COLO829 (cell line): Measurements from ENCODE around the gene MRPL53.
"Not testable (repeated sequence)": the region's sequence is repeated elsewhere in the genome, so short reads cannot be mapped to it uniquely, and the experiment has no call there.

ENCODE experiments used
- DNase-seq: peaks from one replicate; pipeline ENCODE4 v3.0.0; 2012; ENCODE audit warnings: low spot score

Gene MRPL53

DNA sequence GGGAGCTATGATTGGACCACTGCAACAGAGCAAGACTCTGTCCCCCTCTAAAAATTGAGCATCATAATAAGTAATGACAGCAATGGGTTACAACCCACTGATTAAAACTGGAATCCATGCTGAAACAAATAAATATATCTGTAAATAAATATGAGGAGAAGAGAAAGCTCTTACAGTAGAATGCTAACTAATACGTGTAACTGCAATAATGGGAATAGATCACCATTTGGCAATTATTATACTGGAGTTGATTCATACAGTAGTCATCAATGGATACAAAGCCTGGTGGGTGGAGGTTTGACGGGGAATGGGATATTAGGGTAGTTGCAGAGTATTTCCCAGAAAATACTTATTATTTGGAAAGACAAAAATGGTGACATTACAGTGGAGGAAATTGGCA is 23.7 kb downstream of the MRPL53 start:
- no peak for DNase-seq

- DNase-seq: no peak
These were observed 25.1 kb downstream of the MRPL53 start for GRCh38 chr2:74447230-74447999.

DNA sequence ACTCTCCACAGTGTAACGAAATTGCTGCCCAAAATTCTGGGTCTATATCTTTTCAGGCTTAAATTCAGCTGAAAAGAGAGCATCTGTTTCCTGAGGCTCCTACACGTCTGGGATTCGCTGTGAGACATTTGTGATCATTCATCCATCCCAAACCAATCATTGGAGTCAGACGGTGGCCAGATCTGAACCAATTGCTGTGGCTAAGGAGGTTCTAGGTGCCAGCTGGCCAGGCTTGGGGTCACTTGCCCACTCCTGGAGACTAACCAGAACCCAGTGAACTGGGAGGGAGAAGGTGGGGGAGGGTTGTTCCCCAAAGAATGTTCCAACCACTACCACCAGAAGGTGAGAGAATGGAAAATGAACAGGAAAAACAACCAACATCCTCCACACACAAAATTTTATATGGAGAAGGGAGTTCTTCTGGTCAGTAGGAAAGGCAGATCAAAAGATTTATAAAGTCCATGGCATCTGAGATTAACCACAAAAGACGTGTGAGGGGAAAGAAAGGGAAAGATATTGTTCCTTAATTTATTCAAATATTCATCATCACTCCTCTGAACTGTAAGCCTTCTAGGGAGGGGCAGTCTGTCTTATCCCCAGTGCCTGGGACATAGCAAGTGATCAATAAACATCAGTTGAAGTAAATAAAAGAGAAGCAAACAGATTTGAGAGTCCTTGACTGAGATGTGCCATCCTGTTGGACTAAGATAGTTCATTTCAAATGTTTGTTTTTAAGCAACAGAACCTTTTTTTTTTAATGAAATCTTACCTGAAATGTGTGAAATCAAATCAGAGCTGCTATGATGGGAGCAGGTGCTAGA is 27.8 kb downstream of the MRPL53 start:
- DNase-seq: no peak

DNA sequence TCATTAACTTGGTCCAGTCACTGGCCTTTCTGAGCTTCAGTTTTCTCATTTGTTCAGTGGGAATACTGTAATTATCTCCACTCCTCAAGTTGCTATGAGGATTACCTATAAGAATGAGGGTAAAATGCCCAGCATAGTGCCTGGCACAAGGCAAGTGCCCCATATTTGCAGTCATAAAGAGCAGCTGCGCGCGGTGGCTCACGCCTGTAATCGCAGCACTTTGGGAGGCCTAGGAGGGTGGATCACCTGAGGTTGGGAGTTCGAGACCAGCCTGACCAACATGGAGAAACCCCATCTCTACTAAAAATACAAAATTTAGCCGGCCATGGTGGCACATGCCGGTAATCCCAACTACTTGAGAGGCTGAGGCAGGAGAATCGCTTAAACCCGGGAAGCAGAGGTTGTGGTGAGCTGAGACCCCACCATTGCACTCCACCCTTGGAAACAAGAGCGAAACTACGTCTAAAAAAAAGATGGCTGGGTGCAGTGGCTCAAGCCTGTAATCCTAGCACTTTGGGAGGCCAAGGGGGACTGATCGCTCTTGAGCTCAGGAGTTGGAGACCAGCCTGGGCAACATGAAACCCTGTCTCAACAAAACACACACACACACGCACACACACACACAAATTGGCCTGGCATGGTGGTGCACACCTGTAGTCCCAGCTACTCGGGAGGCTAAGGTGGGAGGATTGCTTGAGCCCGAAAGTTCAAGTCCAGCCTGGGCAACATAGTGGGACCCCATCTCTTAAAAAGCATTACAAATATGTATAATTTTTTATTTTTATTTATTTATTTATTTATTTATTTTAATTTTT is 29.8 kb downstream of the MRPL53 start:
- not testable (repeated sequence) for DNase-seq

GRCh38 chr2:74441690-74442482 is 30.6 kb downstream of the MRPL53 start, which contains the start of gene RTKN:
Gene RTKN, minus strand, starts transcription at chr2:74441937. Its CDS starts 121 bp downstream, at chr2:74441816.
- DNase-seq: no peak

DNA sequence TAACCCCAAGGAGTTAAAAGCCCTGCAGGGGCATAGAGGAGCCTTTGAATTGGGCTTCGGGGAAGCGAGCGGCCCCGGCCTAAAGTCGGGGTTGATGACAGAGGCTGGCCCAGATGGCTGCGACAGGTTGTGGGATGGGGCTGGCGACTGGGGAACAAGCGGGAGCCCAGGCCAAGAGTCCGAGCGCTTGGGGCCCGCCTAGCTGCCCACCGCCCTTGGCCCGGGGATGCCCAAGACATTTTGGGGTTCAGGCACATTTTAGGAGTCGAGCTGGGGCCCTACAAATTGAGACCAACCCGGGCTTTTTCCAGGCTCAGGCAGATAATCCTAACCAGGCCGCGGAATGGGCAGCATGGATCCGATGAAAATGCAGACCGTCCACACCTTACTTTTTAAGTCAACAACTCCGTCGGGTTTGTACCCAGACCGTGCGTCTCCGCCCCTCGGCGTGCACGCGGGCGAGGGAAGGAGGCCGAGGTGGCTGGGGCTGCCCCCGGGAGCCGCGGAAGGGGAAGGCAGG is 31.2 kb downstream of the MRPL53 start:
- no peak for DNase-seq

- DNase-seq: peak; percentile 100
These were observed 31.9 kb downstream of the MRPL53 start for GRCh38 chr2:74440378-74441169.

DNA sequence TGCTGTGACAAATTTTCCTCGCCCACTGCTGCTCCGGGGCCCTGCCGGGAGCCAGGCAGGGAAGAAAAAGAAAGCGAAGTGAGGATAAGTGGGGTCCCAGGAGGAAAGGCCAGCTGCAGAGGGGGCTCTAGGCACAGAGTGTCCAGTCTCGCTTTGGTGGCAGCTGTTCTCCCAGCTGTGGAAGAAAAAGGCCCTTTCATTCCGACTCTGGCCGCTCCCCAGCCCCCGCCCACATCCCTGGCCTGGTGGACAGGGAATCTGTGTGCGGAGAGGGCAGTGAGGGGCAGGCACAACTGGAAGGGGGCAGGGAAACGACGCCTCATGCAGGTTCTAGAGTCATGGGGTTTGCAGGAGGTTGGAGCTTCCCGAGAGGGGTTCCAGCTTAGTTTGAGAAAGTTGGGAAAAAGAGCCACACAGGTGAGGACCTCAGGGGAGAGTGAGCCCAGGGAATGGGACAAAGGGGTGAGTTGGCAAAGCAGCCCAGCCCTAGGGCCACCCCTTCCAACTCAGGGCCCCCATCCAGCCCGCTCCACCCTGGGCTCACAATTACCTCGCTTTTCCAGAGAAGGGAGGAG is 32.6 kb downstream of the MRPL53 start:
- peak; percentile 96 for DNase-seq

GRCh38 chr2:74439373-74439772 is 33.1 kb downstream of the MRPL53 start:
- DNase-seq: no peak

- no peak for DNase-seq
These were observed 34.2 kb downstream of the MRPL53 start for GRCh38 chr2:74438248-74438647.

GRCh38 chr2:74436848-74437695 is 35.4 kb downstream of the MRPL53 start:
- DNase-seq: peak; percentile 49

- DNase-seq: no peak
These were observed 36.2 kb downstream of the MRPL53 start for GRCh38 chr2:74436111-74436805.

GRCh38 chr2:74430502-74430901 is 42.0 kb downstream of the MRPL53 start:
- DNase-seq: no peak

DNA sequence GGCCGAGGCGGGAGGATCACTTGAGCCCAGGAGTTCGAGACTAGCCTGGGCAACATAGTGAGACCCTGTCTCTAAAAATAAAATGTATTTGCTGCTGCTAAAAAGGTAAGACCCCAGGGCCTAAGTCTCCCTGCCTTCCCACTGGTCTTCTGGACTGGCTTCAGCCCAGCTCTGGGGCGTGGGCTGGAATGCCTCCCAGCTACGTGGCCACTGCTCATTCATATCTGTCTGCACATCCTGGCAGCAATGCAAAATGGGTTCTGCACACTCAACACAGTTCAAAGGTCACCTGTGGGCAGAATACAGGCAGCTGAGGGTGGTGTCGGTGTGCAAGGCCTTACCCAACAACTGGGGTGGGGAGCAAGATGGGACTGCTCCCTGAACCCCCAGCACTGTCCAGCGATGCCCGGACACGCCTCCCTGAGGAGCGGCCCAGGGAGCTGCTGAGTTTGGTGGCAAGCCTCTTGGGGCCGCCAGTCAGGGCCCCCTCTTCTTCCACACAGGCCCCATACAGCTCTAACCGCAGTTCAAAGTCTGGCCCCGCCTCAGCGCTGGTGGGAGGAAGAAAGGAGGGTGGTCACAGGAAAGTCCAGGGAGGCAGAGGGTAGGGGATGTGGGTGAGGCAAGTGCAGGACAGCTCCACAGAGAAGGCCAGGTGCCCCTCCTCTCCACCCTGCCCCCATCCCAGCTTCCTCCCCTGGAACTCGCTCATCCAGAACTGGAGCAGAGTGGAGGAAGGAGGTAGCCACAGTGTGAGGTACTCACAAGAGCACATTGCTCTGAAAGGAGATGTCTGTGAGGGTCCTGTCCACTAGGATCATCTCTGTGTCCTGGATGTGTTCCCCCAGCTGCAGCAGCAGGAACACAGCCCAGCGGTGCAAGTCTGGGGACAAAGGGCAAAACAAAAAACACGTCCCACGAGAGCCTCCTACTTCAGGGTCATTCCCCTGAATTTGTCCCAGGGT is 42.7 kb downstream of the MRPL53 start:
- no peak for DNase-seq

GRCh38 chr2:74428675-74429074 is 43.8 kb downstream of the MRPL53 start:
- no peak for DNase-seq

DNA sequence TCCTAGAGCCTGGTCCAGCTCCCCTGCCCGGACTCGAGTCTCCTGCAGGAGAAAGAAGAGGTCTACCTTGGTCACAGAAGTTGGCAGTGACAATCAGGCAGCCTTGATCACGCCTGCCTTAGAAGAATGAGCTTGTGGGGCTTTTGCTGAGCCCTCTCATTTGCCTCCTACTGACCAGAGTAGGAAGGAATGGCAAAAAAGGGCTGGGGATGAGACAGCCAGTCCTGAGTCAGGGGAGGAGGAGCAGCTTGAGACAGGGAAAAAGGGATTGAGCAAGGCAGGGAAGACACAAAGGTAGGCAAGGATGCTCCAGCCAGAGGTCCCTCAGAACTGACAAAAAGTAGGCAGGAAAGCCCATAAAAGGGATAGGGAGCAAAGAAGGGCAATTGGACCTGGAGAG is 44.9 kb downstream of the MRPL53 start:
- no peak for DNase-seq

DNA sequence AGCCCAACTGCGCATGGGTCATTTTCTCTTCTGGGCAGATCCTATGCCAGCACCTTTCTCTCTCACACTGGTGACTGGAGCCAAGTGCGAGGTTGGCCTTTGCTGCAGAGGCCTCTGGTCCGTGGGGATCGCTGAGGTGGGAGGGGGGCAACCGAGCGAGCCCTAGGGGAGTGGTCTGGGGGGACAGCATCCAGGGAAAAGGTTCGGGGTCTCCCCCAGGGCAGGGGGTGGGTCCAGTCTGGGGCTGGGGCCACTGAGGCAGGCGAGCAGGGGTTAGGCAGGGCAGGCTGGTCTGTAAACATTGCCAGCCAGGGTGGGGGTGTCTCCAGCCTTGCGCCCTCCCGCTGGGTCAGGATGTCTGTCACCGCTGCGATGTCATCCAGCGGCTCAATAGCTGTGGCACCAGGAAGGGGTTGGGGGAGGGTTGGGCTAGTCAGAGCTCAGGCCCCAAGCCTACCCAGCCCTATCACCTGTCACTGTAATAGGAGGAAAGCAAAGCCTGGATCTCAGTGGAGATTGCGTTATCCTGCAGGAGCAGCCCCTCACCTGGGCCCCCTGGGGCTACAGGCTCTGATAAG is 46.2 kb downstream of the MRPL53 start:
- DNase-seq: no peak
